GM12874 (cell line): ENCODE measurements around the gene AKR1C3.
A peak's percentile ranks its signal among the peaks of the same experiment; 100 is the strongest.

ENCODE experiments used
- TF ChIP-seq, protein P1 (sequence below): IDR thresholded peaks from 2 replicates; pipeline ENCODE4 v1.5.1; 2011; ENCODE audit warnings: low read depth, mild to moderate bottlenecking, control low read depth, low read length, moderate library complexity; ENCODE audit not compliant: insufficient read depth

AKR1C3 gene

DNA sequence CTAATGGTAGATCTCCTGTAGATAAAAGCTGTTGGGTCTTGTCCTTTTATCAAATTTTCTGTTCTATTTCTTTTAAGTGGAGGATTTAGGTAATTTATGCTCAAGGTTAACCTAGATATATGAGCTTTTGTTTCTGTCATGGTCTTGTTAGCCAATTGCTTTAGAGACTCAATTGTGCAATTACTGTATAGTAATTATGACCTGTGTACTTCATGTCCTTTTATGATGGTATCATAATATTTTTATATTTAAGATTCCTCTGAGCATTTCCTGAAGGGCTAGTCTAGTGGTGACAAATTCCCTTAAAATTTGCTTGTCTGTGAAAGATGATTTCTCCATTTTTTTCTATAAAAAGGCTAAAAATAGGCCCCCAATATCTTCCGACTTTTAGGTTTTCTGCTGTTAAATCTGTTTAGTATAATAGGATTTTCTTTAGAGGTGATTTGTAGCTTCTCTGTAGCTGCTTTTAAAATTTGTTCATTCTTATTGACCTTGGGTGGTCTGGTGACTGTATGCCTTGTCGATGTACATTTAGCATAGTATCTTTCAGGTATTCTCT lies 5.4 kb upstream of the AKR1C3 start:
- TF ChIP-seq, protein P1, sequence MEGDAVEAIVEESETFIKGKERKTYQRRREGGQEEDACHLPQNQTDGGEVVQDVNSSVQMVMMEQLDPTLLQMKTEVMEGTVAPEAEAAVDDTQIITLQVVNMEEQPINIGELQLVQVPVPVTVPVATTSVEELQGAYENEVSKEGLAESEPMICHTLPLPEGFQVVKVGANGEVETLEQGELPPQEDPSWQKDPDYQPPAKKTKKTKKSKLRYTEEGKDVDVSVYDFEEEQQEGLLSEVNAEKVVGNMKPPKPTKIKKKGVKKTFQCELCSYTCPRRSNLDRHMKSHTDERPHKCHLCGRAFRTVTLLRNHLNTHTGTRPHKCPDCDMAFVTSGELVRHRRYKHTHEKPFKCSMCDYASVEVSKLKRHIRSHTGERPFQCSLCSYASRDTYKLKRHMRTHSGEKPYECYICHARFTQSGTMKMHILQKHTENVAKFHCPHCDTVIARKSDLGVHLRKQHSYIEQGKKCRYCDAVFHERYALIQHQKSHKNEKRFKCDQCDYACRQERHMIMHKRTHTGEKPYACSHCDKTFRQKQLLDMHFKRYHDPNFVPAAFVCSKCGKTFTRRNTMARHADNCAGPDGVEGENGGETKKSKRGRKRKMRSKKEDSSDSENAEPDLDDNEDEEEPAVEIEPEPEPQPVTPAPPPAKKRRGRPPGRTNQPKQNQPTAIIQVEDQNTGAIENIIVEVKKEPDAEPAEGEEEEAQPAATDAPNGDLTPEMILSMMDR, result no peak

DNA sequence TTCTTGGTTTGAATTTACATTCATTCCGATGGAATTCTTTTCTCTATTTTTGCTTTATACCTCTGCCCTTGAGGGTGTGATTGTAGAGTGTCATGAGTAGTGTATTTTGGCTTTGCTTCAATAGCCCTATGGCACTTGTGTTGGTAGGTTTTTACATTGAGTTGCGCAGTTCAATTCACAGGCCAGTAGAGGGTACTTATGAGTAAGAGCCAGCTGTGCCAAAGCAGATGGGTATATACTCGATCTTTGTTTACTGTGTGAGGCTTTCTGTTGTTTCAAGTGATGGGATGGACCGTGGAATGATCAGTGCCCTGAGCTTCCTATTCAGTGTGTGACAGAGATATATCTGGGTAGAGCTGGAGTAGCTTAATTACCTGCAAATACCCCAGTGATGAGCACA lies 4.3 kb upstream of the AKR1C3 start:
- TF ChIP-seq, protein P1, result peak; percentile 37

DNA sequence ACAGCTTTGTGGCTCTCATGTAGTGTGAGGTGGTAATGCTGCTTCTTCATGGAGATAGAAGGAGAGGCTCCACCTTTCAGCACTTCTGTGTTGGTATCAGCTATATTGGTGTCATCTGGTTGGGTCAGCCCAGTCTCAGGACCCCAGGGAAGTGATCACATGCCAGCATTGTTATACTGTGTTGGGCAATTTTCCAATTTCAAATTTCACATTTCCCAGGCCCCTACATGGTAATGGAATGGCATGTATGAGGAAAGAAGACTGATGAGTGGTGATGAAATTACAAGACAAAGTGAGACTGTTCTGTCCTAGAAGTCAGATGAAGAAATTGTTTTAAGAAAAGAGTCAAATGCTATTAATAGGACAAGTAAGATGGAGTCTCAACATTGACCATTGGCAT lies 3.7 kb upstream of the AKR1C3 start:
- TF ChIP-seq, protein P1, result no peak

DNA sequence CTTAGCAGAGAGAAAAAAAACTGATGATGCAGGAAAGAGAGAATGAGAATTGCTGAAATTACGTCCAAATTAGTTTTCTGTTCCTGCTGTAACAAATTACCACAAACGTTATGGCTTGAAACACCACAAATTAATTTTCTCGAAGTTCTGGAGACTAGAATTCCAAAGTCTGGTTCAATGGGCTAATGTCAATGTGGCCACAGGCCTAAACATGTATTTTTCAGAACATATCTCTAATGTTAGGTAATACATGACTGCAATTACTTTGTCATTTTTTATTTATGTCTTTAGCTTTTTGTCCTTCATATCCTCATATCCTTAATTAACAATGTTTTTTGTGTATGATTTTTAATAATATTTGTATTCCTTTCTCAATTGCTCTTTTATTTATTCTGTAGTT lies 3.0 kb upstream of the AKR1C3 start:
- TF ChIP-seq, protein P1, result no peak

DNA sequence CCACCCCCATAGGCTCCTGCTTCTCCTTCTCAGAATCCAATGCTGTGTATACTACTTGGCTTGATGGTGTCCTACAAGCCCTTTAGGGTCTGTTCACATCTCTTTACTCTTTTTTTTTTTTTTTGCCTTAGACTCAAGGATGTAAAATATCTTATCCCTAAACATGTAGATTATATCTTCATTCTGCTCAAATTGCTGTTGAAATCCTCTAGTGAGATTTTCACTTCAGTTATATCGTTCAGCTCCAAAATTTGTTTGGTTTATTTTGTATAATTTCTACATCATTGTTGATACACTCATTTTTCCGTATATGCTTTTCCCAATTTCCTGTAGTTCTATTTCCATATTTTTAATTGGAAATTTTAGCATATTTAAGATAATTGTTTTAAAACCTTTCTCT lies 1.8 kb upstream of the AKR1C3 start:
- TF ChIP-seq, protein P1, result no peak

DNA sequence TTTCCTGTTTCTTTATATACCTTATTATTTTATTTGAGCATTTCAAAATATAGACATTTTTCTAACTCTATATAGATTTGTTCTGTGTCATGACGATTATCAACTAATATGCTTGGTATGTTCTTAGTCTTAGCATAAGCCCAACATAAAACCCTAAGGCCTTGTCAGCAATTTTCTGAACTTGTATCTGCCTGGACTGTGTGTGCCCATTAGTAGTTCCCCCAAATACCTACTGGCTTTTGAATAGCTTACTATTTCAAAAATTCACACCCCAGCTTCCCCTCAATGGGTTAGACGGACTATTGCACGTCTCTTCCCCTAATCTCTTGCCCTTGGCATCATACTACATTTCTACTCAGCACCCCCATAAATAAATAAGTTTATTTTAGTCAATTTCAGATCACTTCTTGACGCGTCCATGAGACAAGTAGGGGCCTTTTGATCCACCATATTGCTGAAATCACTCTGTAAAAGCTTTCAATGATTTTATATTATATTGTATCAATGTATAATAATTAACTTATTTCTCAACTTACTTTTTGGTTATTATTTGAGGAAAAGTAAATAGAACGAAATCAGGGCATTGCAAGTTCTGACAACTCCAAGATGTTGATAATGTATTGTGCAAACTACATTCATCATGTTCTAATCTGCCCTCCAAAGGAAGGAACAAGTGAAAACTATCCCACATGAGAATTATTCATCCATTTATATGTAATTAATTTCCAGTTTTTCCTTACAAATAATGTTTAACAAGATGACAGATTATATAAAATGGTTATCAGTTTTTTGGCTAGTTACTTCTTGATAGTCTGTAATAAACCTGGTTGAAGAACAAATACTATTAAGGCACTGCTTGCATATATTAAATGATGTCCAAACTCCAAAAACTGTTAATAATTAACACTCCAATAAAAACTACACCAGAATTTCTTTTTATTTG lies 1.1 kb upstream of the AKR1C3 start:
- TF ChIP-seq, protein P1, result no peak

DNA sequence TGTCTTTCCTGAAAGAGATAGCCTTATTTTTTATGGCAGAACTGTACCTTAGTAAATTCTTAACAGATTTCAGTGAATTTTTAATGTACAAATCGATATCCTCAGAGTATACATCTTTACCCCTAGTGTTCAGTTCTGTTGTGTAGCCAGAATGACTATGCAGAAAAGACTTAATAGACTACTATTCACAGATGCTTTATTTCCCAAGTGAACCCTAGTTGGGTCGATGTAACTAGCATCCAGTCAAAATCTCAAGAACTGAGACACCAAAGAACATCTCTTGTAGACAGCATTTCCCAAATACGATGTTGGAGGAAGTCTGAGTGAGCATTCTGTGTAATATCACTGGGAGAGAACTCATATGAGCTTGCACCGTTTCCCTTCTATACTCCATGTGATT lies 1.5 kb downstream of the AKR1C3 start:
- TF ChIP-seq, protein P1, result no peak
